Activated CD4-positive, alpha-beta T cell treated with anti-CD3 and anti-CD28 coated beads for 36 hours (primary cell): ENCODE measurements around the gene SMG9. TPM values are rescaled to one million over a fixed set of nuclear protein-coding genes. Genes with fewer than 3 reads are reported as not detected.
A peak's percentile ranks its signal among the peaks of the same experiment; 100 is the strongest.

Experiments used
- ATAC-seq: fragments of 200-7000 bp; cut with Tn5 transposase; one replicate; pipeline ENCODE4 v1.10.0; 2021; ENCODE audit warnings: mild to moderate bottlenecking, moderate library complexity
- CTCF ChIA-PET: fragments of 350-600 bp; sonication (Branson Sonifier 250); formaldehyde crosslinking; loops from one replicate; lab custom pipeline; 2021; ENCODE audit warnings: antibody characterized with exemption; lab: Charles Lee
- POLR2A ChIA-PET: fragments of 350-600 bp; sonication (Branson Sonifier 250); formaldehyde crosslinking; loops from one replicate; lab custom pipeline; 2021; ENCODE audit warnings: antibody characterized with exemption, inconsistent platforms; lab: Charles Lee
- DNase-seq: peaks from one replicate; pipeline ENCODE4 v3.0.0-alpha.2; 2020
- H3K27ac Mint-ChIP-seq: one replicate; pipeline ENCODE4 v1.8.0; 2021; ENCODE audit warnings: mixed read lengths
- H3K27me3 Mint-ChIP-seq: one replicate; pipeline ENCODE4 v1.8.0; 2021; ENCODE audit warnings: mixed read lengths
- H3K36me3 Mint-ChIP-seq: one replicate; pipeline ENCODE4 v1.8.0; 2021; ENCODE audit warnings: low read depth, mixed read lengths
- H3K4me1 Mint-ChIP-seq: one replicate; pipeline ENCODE4 v1.8.0; 2021; ENCODE audit warnings: mixed read lengths
- H3K4me3 Mint-ChIP-seq: one replicate; pipeline ENCODE4 v1.8.0; 2021; ENCODE audit warnings: mild to moderate bottlenecking, moderate library complexity, mixed read lengths
- H3K9me3 Mint-ChIP-seq: one replicate; pipeline ENCODE4 v1.8.0; 2021; ENCODE audit warnings: low read depth, mixed read lengths
- intact Hi-C, 2 experiments: fragments of 100-400 bp; cut with DNase I in 1 of 2; cut with micrococcal nuclease in 1 of 2; formaldehyde crosslinking; loops; one replicate each; pipeline versions ENCODE4 v1.14.2 to v1.15.1; 2022 to 2024; cut with DNase I, micrococcal nuclease
- total RNA-seq, 2 experiments: library from RNA; stranded (reverse); gene quantifications; one replicate each; pipeline ENCODE4 v1.2.3, GENCODE V29; 2021

Gene SMG9, protein sequence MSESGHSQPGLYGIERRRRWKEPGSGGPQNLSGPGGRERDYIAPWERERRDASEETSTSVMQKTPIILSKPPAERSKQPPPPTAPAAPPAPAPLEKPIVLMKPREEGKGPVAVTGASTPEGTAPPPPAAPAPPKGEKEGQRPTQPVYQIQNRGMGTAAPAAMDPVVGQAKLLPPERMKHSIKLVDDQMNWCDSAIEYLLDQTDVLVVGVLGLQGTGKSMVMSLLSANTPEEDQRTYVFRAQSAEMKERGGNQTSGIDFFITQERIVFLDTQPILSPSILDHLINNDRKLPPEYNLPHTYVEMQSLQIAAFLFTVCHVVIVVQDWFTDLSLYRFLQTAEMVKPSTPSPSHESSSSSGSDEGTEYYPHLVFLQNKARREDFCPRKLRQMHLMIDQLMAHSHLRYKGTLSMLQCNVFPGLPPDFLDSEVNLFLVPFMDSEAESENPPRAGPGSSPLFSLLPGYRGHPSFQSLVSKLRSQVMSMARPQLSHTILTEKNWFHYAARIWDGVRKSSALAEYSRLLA
- total RNA-seq: 10 to 100 TPM; 64.4 to 65.2 TPM

- peak; percentile 75 for ATAC-seq
- peak; percentile 99 for DNase-seq
- ChIA-PET CTCF (interaction anchor here (0.8 to 7.8 kb wide), 8 partner anchors 9 to 159 kb away, joined by 3 to 94 read pairs (median 6); partner anchors contain the start of genes IRGQ and ZNF576), POLR2A (interaction anchor here (1.0 to 4.2 kb wide), 6 partner anchors 11 to 86 kb away, joined by 3 to 41 read pairs (median 10); partner anchors contain the start of gene KCNN4)
- intact Hi-C loops: loop anchor here (1.0 to 5.0 kb wide), 12 partner anchors 11 to 1797 kb away; partner anchors contain the start of genes BCL3 (in 1 of the 2), IRGQ (in 1 of the 2), PINLYP (in 1 of the 2) and RABAC1 (in 1 of the 2)
- peak within 1 kb of the TSS; percentile 99 for H3K4me3 Mint-ChIP-seq
- no peaks in the 10 kb centered on the region for H3K27me3 Mint-ChIP-seq
- H3K36me3 Mint-ChIP-seq: peaks cover 55% of the 10 kb centered on the region
- peak within 1 kb of the TSS; percentile 99 for H3K27ac Mint-ChIP-seq
- H3K4me1 Mint-ChIP-seq: peaks cover 69% of the 10 kb centered on the region
- H3K9me3 Mint-ChIP-seq: no peaks in the 10 kb centered on the region
Measured at GRCh38 chr19:43754503-43755255, at the start of gene SMG9. Gene SMG9 (minus strand): TSS chr19:43754962. CDS start chr19:43750741, 4,221 bp downstream.

GRCh38 chr19:43804432-43804831 is 49.7 kb upstream of the SMG9 start:
- Mint-ChIP-seq H3K4me1 (no peaks in the 10 kb centered on the region), H3K4me3 (no peak overlapping the region), H3K27me3 (peaks cover 10% of the 10 kb centered on the region), H3K36me3 (no peaks in the 10 kb centered on the region), H3K27ac (no peak overlapping the region), H3K9me3 (no peaks in the 10 kb centered on the region)
- ChIA-PET CTCF (no interaction called here), POLR2A (no interaction called here)
- intact Hi-C loops: loop anchor here in 1 of 2 experiments (10.0 kb wide), 1 partner anchor 250 kb away; no protein-coding TSS in a partner anchor
- ATAC-seq (no peak), DNase-seq (no peak)

DNA sequence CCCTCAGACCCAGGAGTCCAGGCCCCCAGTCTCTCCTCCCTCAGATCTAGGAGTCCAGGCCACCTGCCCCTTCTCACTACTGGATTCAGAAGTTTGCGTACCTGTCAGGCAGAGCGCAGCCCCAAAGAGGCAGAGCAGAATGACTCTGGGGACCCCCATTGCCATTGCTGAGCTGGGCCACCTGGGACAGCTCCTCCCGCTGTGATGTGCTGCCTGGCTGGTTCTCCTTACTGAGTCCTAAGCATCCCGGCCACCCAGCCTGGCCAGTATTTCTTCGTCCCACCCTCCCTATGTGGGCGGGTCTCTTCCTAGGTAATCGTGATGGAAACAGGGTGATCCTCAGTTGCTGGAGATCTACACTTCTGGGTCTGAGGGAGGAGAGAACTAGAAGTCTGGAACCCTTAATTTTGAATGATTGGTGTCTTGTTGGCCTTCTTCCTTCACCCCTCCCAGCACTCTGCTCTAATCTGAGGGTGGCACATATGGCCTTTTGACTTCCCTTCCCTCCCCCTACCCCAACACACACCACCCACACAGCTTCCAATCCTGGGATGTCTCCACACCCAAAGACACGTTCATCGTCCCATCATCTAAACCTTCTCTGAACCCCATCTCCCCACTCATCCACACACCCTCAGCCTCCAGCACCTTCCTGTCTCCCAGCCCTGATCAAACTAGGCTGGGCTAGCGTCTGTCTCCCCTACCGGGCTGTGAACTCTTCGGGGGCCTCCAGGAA is 47.6 kb upstream of the SMG9 start, which contains the start of gene LYPD5:
Gene LYPD5, minus strand, starts transcription at position 232 of the 736 bp plus-strand sequence. Its CDS starts 67 bp downstream, at position 165.
- DNase-seq (no peak), ATAC-seq (no peak)
- ChIA-PET CTCF (no interaction called here), POLR2A (interaction anchor here (0.6 kb wide), 1 partner anchor 17 kb away, joined by 4 read pairs; no protein-coding TSS in a partner anchor)
- intact Hi-C loops: loop anchor here in 1 of 2 experiments (10.0 kb wide), 1 partner anchor 248 kb away; no protein-coding TSS in a partner anchor
- Mint-ChIP-seq H3K27me3 (peaks cover 20% of the 10 kb centered on the region), H3K9me3 (no peaks in the 10 kb centered on the region), H3K4me1 (peaks cover 12% of the 10 kb centered on the region), H3K27ac (peak within 1 kb of the TSS; percentile 40), H3K36me3 (no peaks in the 10 kb centered on the region), H3K4me3 (no peak within 1 kb of the TSS)

- DNase-seq: no peak
- ChIA-PET POLR2A (no interaction called here), CTCF (interaction anchor here (0.8 to 1.3 kb wide), 4 partner anchors 10 to 54 kb away, joined by 3 to 8 read pairs (median 3); no protein-coding TSS in a partner anchor)
- Mint-ChIP-seq H3K4me1 (peaks cover 14% of the 10 kb centered on the region), H3K36me3 (no peaks in the 10 kb centered on the region), H3K4me3 (peak overlapping the region; percentile 69), H3K9me3 (no peaks in the 10 kb centered on the region), H3K27me3 (peaks cover 23% of the 10 kb centered on the region), H3K27ac (no peak overlapping the region)
- no peak for ATAC-seq
- intact Hi-C loops: loop anchor here in 1 of 2 experiments (10.0 kb wide), 1 partner anchor 245 kb away; no protein-coding TSS in a partner anchor
Measured at GRCh38 chr19:43799502-43800142, 44.9 kb upstream of the SMG9 start.

- DNase-seq: peak; percentile 84
- no peaks in the 10 kb centered on the region for H3K9me3 Mint-ChIP-seq
- H3K27ac Mint-ChIP-seq: peak overlapping the region; percentile 38
- peak; percentile 95 for ATAC-seq
- ChIA-PET POLR2A (no interaction called here), CTCF (interaction anchor here (1.0 to 1.3 kb wide), 3 partner anchors 11 to 53 kb away, joined by 3 to 8 read pairs (median 3); no protein-coding TSS in a partner anchor)
- H3K4me1 Mint-ChIP-seq: peaks cover 14% of the 10 kb centered on the region
- intact Hi-C loops: no loop called here
- peak overlapping the region; percentile 69 for H3K4me3 Mint-ChIP-seq
- no peaks in the 10 kb centered on the region for H3K36me3 Mint-ChIP-seq
- peaks cover 26% of the 10 kb centered on the region for H3K27me3 Mint-ChIP-seq
Measured at GRCh38 chr19:43798546-43799409, 44.0 kb upstream of the SMG9 start.

DNA sequence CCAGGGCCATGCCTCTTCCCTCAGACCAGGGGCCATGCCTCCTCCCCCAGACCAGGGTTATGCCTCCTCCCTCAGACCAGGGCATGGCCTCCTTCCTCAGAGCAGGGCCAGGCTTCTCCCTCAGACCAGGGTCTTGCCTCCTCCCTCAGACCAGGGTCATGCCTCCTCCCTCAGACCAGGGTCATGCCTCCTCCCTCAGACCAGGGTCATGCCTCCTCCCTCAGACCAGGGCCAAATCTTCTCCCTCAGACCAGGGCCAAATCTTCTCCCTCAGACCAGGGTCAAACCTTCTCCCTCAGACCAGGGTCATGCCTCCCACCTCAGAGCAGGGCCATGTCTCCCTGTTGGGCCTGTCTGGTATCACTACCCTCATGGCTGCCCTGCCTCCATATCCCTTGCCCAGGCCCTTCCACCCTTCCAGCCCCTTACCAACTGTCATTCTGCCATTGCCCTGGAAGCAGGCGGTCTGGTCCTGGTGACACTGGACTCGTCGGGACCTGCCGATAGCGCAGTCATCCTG is 43.3 kb upstream of the SMG9 start:
- H3K36me3 Mint-ChIP-seq: no peaks in the 10 kb centered on the region
- peak overlapping the region; percentile 69 for H3K4me3 Mint-ChIP-seq
- ChIA-PET CTCF (no interaction called here), POLR2A (no interaction called here)
- peaks cover 14% of the 10 kb centered on the region for H3K4me1 Mint-ChIP-seq
- intact Hi-C loops: no loop called here
- no peaks in the 10 kb centered on the region for H3K9me3 Mint-ChIP-seq
- no peak for DNase-seq
- H3K27ac Mint-ChIP-seq: peak overlapping the region; percentile 38
- H3K27me3 Mint-ChIP-seq: peaks cover 26% of the 10 kb centered on the region
- peak; percentile 14 for ATAC-seq

- DNase-seq: no peak
- no peaks in the 10 kb centered on the region for H3K9me3 Mint-ChIP-seq
- no peak for ATAC-seq
- ChIA-PET POLR2A (interaction anchor here (0.5 kb wide), 1 partner anchor 20 kb away, joined by 3 read pairs; no protein-coding TSS in a partner anchor), CTCF (interaction anchor here (0.6 to 1.7 kb wide), 4 partner anchors 12 to 204 kb away, joined by 3 to 6 read pairs (median 4); partner anchors contain the start of gene PLAUR)
- H3K27me3 Mint-ChIP-seq: peaks cover 26% of the 10 kb centered on the region
- H3K27ac Mint-ChIP-seq: no peak overlapping the region
- intact Hi-C loops: no loop called here
- no peak overlapping the region for H3K4me3 Mint-ChIP-seq
- H3K4me1 Mint-ChIP-seq: peaks cover 14% of the 10 kb centered on the region
- H3K36me3 Mint-ChIP-seq: no peaks in the 10 kb centered on the region
Measured at GRCh38 chr19:43797556-43797955, 42.8 kb upstream of the SMG9 start.

- H3K4me3 Mint-ChIP-seq: peak overlapping the region; percentile 30
- no peak for ATAC-seq
- H3K4me1 Mint-ChIP-seq: peaks cover 14% of the 10 kb centered on the region
- ChIA-PET POLR2A (interaction anchor here (0.5 kb wide), 1 partner anchor 20 kb away, joined by 3 read pairs; no protein-coding TSS in a partner anchor), CTCF (interaction anchor here (0.6 to 1.7 kb wide), 7 partner anchors 12 to 843 kb away, joined by 3 to 6 read pairs (median 3); partner anchors contain the start of gene PLAUR)
- H3K36me3 Mint-ChIP-seq: no peaks in the 10 kb centered on the region
- H3K27ac Mint-ChIP-seq: no peak overlapping the region
- no peaks in the 10 kb centered on the region for H3K9me3 Mint-ChIP-seq
- DNase-seq: no peak
- intact Hi-C loops: no loop called here
- H3K27me3 Mint-ChIP-seq: peaks cover 26% of the 10 kb centered on the region
Measured at GRCh38 chr19:43797118-43797517, 42.4 kb upstream of the SMG9 start.

DNA sequence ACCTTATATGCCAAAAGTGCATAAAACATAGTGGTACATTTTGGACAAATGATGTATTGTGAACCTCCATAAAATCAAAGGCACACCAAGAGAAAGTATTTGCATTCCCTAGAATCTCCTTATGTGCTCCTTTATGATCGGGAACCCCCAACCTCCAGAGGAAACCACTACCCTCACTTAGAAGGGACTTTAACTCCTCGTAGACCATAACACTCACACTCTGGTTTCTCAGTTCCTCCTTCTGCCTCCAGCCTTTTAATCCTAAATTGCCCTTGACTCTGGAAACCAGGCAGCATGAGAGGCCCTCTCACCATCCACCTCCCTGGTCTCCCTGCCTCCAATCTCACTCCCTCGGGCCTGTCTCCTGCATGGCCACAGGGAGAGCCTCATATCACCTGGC is 35.8 kb upstream of the SMG9 start:
- CTCF ChIA-PET: no interaction called here
- H3K36me3 Mint-ChIP-seq: no peaks in the 10 kb centered on the region
- no peak overlapping the region for H3K4me3 Mint-ChIP-seq
- ATAC-seq (no peak), DNase-seq (no peak)
- no peak overlapping the region for H3K27ac Mint-ChIP-seq
- POLR2A ChIA-PET: interaction anchor here (0.5 kb wide), 1 partner anchor 262 kb away, joined by 8 read pairs; no protein-coding TSS in a partner anchor
- peaks cover 15% of the 10 kb centered on the region for H3K27me3 Mint-ChIP-seq
- intact Hi-C loops: no loop called here
- H3K4me1 Mint-ChIP-seq: no peaks in the 10 kb centered on the region
- H3K9me3 Mint-ChIP-seq: no peaks in the 10 kb centered on the region
